ENCODE measurements around the gene NID1.
A peak's percentile ranks its signal among the peaks of the same experiment; 100 is the strongest.

The NID1 gene

DNA sequence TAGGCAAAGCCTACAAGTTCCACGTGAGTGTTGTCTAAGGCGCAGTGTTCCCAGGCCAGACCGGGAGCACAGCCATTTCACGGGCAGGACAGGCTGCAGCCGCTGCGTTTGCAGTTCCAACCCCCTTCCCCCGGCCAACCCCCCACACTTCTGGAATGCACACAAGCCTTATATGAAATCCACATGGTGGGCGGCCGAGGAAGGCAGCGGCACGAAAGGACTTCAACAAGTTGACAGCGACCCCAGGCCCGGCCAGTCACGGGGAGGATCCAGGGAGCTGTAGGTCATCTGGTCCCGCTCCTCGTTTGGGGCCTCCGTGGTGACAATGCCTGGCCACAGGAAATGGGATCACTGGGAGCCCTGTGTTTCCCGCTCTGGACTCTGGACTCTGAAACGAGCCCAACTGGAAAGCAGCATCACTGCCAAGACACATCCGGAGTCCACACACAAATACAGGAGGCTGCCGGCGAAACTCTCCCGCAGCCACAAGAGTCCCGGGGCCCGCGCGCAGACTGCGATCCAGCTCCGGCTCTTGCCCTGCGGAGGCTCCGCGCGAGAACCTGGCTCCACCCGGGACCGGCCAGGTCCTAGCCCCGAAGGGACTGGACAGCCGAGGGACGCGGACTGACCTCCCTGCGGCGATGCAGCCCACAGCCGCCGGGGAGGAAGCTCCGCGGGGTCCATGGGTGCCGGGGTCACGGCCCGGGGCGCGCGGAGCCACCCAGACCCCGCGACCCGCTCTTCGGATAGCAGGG lies 794 bp downstream of the NID1 start:
- Histone ChIP-seq H3K79me1 (ENCODE audit: low read depth, low read length) (peaks cover 5% of the 10 kb centered on the region), H4K91ac (ENCODE audit: low read depth, low read length, poor library complexity) (no peak overlapping the region), H4K8ac (ENCODE audit: low read depth, low read length) (no peak overlapping the region), H3K18ac (ENCODE audit: low read length) (peak overlapping the region; percentile 96), H2AFZ (ENCODE audit: low read length) (peak overlapping the region; percentile 100), H2BK15ac (ENCODE audit: low read length) (peak overlapping the region; percentile 90), H3K27me3 (ENCODE audit: control insufficient read depth in 3 of 3, insufficient read depth in 3 of 3, low read depth in 1 of 3, low read length in 3 of 3) (peaks cover 0 to 27% (median 6%) of the 10 kb centered on the region in 3 experiments), H3K4me2 (ENCODE audit: insufficient read depth, low read length, poor library complexity, severe bottlenecking) (peak overlapping the region; percentile 82), H3K9me3 (replicated peaks in 1 of 2; ENCODE audit: control insufficient read depth in 2 of 2, insufficient read depth in 1 of 2, low read depth in 1 of 2, low read length in 2 of 2) (no peaks in the 10 kb centered on the region), H3K27ac (replicated peaks; ENCODE audit: low read length) (peak overlapping the region; percentile 71), H3K36me3 (replicated peaks in 1 of 2; ENCODE audit: control insufficient read depth in 2 of 2, insufficient read depth in 2 of 2, low read length in 2 of 2) (peaks cover 4 to 6% of the 10 kb centered on the region in 2 donors), H2BK5ac (ENCODE audit: low read length) (peak overlapping the region; percentile 79), H3K4me3 (ENCODE audit: low read length in 2 of 2) (peak overlapping the region; percentile 63 to 99), H2BK120ac (ENCODE audit: low read depth, low read length) (no peak overlapping the region), H3K14ac (ENCODE audit: low read length) (peak overlapping the region; percentile 99), H3K9ac (ENCODE audit: low read depth, low read length, poor library complexity) (peak overlapping the region; percentile 98), H3K4me1 (ENCODE audit: control insufficient read depth in 2 of 2, insufficient read depth in 1 of 2, low read depth in 1 of 2, low read length in 2 of 2) (peaks cover 5 to 8% of the 10 kb centered on the region in 2 donors), H3K4ac (ENCODE audit: low read length) (no peak overlapping the region), H2BK12ac (ENCODE audit: low read length) (no peak overlapping the region), H2AK5ac (ENCODE audit: low read depth, low read length) (peak overlapping the region; percentile 81), H3K23ac (ENCODE audit: low read depth, low read length, poor library complexity) (peak overlapping the region; percentile 92)
- WGBS, 2 donors (ENCODE audit: extremely low coverage in 2 of 2, insufficient read length in 2 of 2, insufficient replicate concordance in 1 of 2) = no CpG with 5 or more reads among the region's 55 CpGs
- DNase-seq (ENCODE audit: low spot score) = peak; percentile 46

GRCh38 chr1:236063551-236063918 lies 1.4 kb downstream of the NID1 start:
- H4K91ac ChIP-seq (ENCODE audit: low read depth, low read length, poor library complexity) = no peak overlapping the region
- H2AFZ ChIP-seq (ENCODE audit: low read length) = peak overlapping the region; percentile 100
- H2BK12ac ChIP-seq (ENCODE audit: low read length) = no peak overlapping the region
- peak overlapping the region; percentile 63 to 99 for H3K4me3 ChIP-seq (ENCODE audit: low read length in 2 of 2)
- no peak overlapping the region for H3K14ac ChIP-seq (ENCODE audit: low read length)
- H3K9ac ChIP-seq (ENCODE audit: low read depth, low read length, poor library complexity) = peak overlapping the region; percentile 98
- no peak overlapping the region for H2BK120ac ChIP-seq (ENCODE audit: low read depth, low read length)
- H3K4me1 ChIP-seq (ENCODE audit: control insufficient read depth in 2 of 2, insufficient read depth in 1 of 2, low read depth in 1 of 2, low read length in 2 of 2) = peaks cover 10% of the 10 kb centered on the region in 2 donors
- H2BK15ac ChIP-seq (ENCODE audit: low read length) = no peak overlapping the region
- H4K8ac ChIP-seq (ENCODE audit: low read depth, low read length) = no peak overlapping the region
- no peak overlapping the region for H2AK5ac ChIP-seq (ENCODE audit: low read depth, low read length)
- WGBS, 2 donors (ENCODE audit: extremely low coverage in 2 of 2, insufficient read length in 2 of 2, insufficient replicate concordance in 1 of 2) = no CpG with 5 or more reads among the region's 6 CpGs
- H2BK5ac ChIP-seq (ENCODE audit: low read length) = no peak overlapping the region
- no peak overlapping the region for H3K18ac ChIP-seq (ENCODE audit: low read length)
- H3K36me3 ChIP-seq (replicated peaks in 1 of 2; ENCODE audit: control insufficient read depth in 2 of 2, insufficient read depth in 2 of 2, low read length in 2 of 2) = peaks cover 4 to 6% of the 10 kb centered on the region in 2 donors
- H3K4ac ChIP-seq (ENCODE audit: low read length) = no peak overlapping the region
- no peak overlapping the region for H3K23ac ChIP-seq (ENCODE audit: low read depth, low read length, poor library complexity)
- H3K27me3 ChIP-seq (ENCODE audit: control insufficient read depth in 3 of 3, insufficient read depth in 3 of 3, low read depth in 1 of 3, low read length in 3 of 3) = peaks cover 0 to 27% (median 6%) of the 10 kb centered on the region in 3 experiments
- no peak for DNase-seq (ENCODE audit: low spot score)
- H3K9me3 ChIP-seq (replicated peaks in 1 of 2; ENCODE audit: control insufficient read depth in 2 of 2, insufficient read depth in 1 of 2, low read depth in 1 of 2, low read length in 2 of 2) = no peaks in the 10 kb centered on the region
- H3K27ac ChIP-seq (replicated peaks; ENCODE audit: low read length) = no peak overlapping the region
- H3K79me1 ChIP-seq (ENCODE audit: low read depth, low read length) = peaks cover 5% of the 10 kb centered on the region
- H3K4me2 ChIP-seq (ENCODE audit: insufficient read depth, low read length, poor library complexity, severe bottlenecking) = peak overlapping the region; percentile 82

DNA sequence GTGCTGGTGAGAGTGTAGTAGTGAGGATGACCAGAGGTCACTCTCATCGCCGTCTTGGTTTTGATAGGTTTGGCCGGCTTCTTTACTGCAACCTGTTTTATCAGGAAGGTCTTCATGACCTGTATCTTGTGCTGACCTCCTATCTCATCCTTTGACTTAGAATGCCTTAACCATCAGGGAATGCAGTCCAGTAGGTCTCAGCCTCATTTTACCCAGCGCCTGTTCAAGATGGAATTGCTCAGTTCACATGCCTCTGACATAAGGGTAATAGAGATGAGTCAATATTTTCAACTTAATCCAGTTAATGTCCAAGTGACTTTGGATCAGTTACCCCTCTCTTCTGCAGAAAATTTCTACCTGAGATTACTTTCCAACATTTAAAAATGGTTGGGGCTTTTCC lies 4.6 kb downstream of the NID1 start:
- Histone ChIP-seq H3K9ac (ENCODE audit: low read depth, low read length, poor library complexity) (no peak overlapping the region), H4K8ac (ENCODE audit: low read depth, low read length) (no peak overlapping the region), H3K4me2 (ENCODE audit: insufficient read depth, low read length, poor library complexity, severe bottlenecking) (no peak overlapping the region), H3K14ac (ENCODE audit: low read length) (no peak overlapping the region), H3K79me1 (ENCODE audit: low read depth, low read length) (peaks cover 5% of the 10 kb centered on the region), H3K36me3 (replicated peaks in 1 of 2; ENCODE audit: control insufficient read depth in 2 of 2, insufficient read depth in 2 of 2, low read length in 2 of 2) (peaks cover 4 to 6% of the 10 kb centered on the region in 2 donors), H4K91ac (ENCODE audit: low read depth, low read length, poor library complexity) (no peak overlapping the region), H3K4me3 (ENCODE audit: low read length in 2 of 2) (no peak overlapping the region), H3K27ac (replicated peaks; ENCODE audit: low read length) (no peak overlapping the region), H2BK12ac (ENCODE audit: low read length) (no peak overlapping the region), H2AFZ (ENCODE audit: low read length) (no peak overlapping the region), H3K18ac (ENCODE audit: low read length) (no peak overlapping the region), H2AK5ac (ENCODE audit: low read depth, low read length) (no peak overlapping the region), H3K4me1 (ENCODE audit: control insufficient read depth in 2 of 2, insufficient read depth in 1 of 2, low read depth in 1 of 2, low read length in 2 of 2) (peaks cover 9 to 14% of the 10 kb centered on the region in 2 donors), H3K27me3 (ENCODE audit: control insufficient read depth in 3 of 3, insufficient read depth in 3 of 3, low read depth in 1 of 3, low read length in 3 of 3) (peaks cover 0 to 1% (median 0%) of the 10 kb centered on the region in 3 experiments), H3K4ac (ENCODE audit: low read length) (no peak overlapping the region), H3K23ac (ENCODE audit: low read depth, low read length, poor library complexity) (no peak overlapping the region), H3K9me3 (replicated peaks in 1 of 2; ENCODE audit: control insufficient read depth in 2 of 2, insufficient read depth in 1 of 2, low read depth in 1 of 2, low read length in 2 of 2) (no peaks in the 10 kb centered on the region), H2BK15ac (ENCODE audit: low read length) (no peak overlapping the region), H2BK5ac (ENCODE audit: low read length) (no peak overlapping the region), H2BK120ac (ENCODE audit: low read depth, low read length) (no peak overlapping the region)
- whole genome bisulfite sequencing, 2 donors (ENCODE audit: extremely low coverage in 2 of 2, insufficient read length in 2 of 2, insufficient replicate concordance in 1 of 2) = no CpG with 5 or more reads among the region's 4 CpGs
- DNase-seq (ENCODE audit: low spot score) = no peak

DNA sequence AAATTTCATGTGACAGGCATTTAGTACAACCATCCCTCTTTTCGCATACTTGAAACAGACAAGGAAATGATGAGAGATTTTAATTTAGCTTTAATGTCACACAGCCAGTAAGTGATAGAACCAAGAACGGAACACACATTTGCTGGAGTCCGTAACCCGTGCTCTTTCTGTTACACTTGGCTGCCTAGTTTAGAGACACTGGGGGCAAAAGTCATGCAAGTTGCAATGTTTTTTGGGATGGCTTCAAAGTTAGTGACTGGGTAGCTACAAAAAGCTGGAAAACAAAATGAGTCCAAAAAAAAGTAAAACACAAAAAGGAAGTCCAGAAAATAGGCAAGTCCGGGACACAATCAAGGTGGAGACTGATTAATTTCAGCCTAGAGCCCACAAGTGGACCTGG lies 5.9 kb downstream of the NID1 start:
- no peak overlapping the region for H3K18ac ChIP-seq (ENCODE audit: low read length)
- no peak overlapping the region for H4K91ac ChIP-seq (ENCODE audit: low read depth, low read length, poor library complexity)
- no peak overlapping the region for H3K4me3 ChIP-seq (ENCODE audit: low read length in 2 of 2)
- H3K36me3 ChIP-seq (replicated peaks in 1 of 2; ENCODE audit: control insufficient read depth in 2 of 2, insufficient read depth in 2 of 2, low read length in 2 of 2) = peaks cover 4 to 6% of the 10 kb centered on the region in 2 donors
- no peak overlapping the region for H4K8ac ChIP-seq (ENCODE audit: low read depth, low read length)
- H3K9me3 ChIP-seq (replicated peaks in 1 of 2; ENCODE audit: control insufficient read depth in 2 of 2, insufficient read depth in 1 of 2, low read depth in 1 of 2, low read length in 2 of 2) = no peaks in the 10 kb centered on the region
- no peak overlapping the region for H3K4ac ChIP-seq (ENCODE audit: low read length)
- no peak overlapping the region for H2BK15ac ChIP-seq (ENCODE audit: low read length)
- no peak overlapping the region for H3K27ac ChIP-seq (replicated peaks; ENCODE audit: low read length)
- H2AFZ ChIP-seq (ENCODE audit: low read length) = no peak overlapping the region
- no peak overlapping the region for H3K23ac ChIP-seq (ENCODE audit: low read depth, low read length, poor library complexity)
- H2BK120ac ChIP-seq (ENCODE audit: low read depth, low read length) = no peak overlapping the region
- no peak for DNase-seq (ENCODE audit: low spot score)
- H2BK5ac ChIP-seq (ENCODE audit: low read length) = no peak overlapping the region
- no peaks in the 10 kb centered on the region for H3K27me3 ChIP-seq (ENCODE audit: control insufficient read depth in 3 of 3, insufficient read depth in 3 of 3, low read depth in 1 of 3, low read length in 3 of 3)
- H3K4me1 ChIP-seq (ENCODE audit: control insufficient read depth in 2 of 2, insufficient read depth in 1 of 2, low read depth in 1 of 2, low read length in 2 of 2) = peaks cover 9 to 14% of the 10 kb centered on the region in 2 donors
- H3K9ac ChIP-seq (ENCODE audit: low read depth, low read length, poor library complexity) = no peak overlapping the region
- H3K4me2 ChIP-seq (ENCODE audit: insufficient read depth, low read length, poor library complexity, severe bottlenecking) = no peak overlapping the region
- H2AK5ac ChIP-seq (ENCODE audit: low read depth, low read length) = no peak overlapping the region
- peaks cover 2% of the 10 kb centered on the region for H3K79me1 ChIP-seq (ENCODE audit: low read depth, low read length)
- no CpG with 5 or more reads among the region's 5 CpGs for WGBS, 2 donors (ENCODE audit: extremely low coverage in 2 of 2, insufficient read length in 2 of 2, insufficient replicate concordance in 1 of 2)
- H3K14ac ChIP-seq (ENCODE audit: low read length) = no peak overlapping the region
- no peak overlapping the region for H2BK12ac ChIP-seq (ENCODE audit: low read length)

Data from neuronal stem cell (in vitro differentiated cells).